HepG2 (cell line): Measurements from ENCODE around the gene TRIM67. TPM values are rescaled to one million over a fixed set of nuclear protein-coding genes. Genes with fewer than 3 reads are reported as not detected.
A peak's percentile ranks its signal among the peaks of the same experiment; 100 is the strongest.

Experiments
- ARNTL ChIP-seq: sonication (generic); formaldehyde crosslinking; IDR thresholded peaks from 2 replicates; pipeline ENCODE4 v1.4.0; 2020; ENCODE audit warnings: mild to moderate bottlenecking, missing genetic modification reagents
- BORCS8-MEF2B ChIP-seq: sonication (generic); formaldehyde crosslinking; IDR thresholded peaks from 2 replicates; pipeline ENCODE4 v1.8.0; 2022; ENCODE audit warnings: mild to moderate bottlenecking, missing genetic modification reagents
- CBX5 ChIP-seq: sonication (generic); formaldehyde crosslinking; IDR thresholded peaks from 2 replicates; pipeline ENCODE4 v1.4.0; 2020; ENCODE audit warnings: missing genetic modification reagents, borderline replicate concordance
- DPF2 ChIP-seq: sonication (generic); formaldehyde crosslinking; IDR thresholded peaks from 2 replicates; pipeline ENCODE4 v1.4.0; 2020; ENCODE audit warnings: mild to moderate bottlenecking, low read depth, missing genetic modification reagents, borderline replicate concordance
- KLF12 ChIP-seq: sonication (generic); formaldehyde crosslinking; IDR thresholded peaks from 2 replicates; pipeline ENCODE4 v1.4.0; 2020; ENCODE audit warnings: missing genetic modification reagents, borderline replicate concordance
- MYNN ChIP-seq: sonication (generic); formaldehyde crosslinking; IDR thresholded peaks from 2 replicates; pipeline ENCODE4 v1.4.0; 2020; ENCODE audit warnings: mild to moderate bottlenecking, low read depth, missing genetic modification reagents
- PHF5A ChIP-seq: IDR thresholded peaks from one replicate; pipeline ENCODE4 v1.6.1; 2018; ENCODE audit warnings: low read depth, missing genetic modification reagents; ENCODE audit not compliant: unreplicated experiment
- RNF2 ChIP-seq: fragments of 450-650 bp; conservative IDR thresholded peaks from 2 replicates; pipeline ENCODE4 v1.6.1; 2016; ENCODE audit warnings: low read depth
- SMAD1 ChIP-seq: sonication (generic); formaldehyde crosslinking; IDR thresholded peaks from 2 replicates; pipeline ENCODE4 v1.4.0; 2020; ENCODE audit warnings: missing genetic modification reagents, low read depth, mild to moderate bottlenecking, borderline replicate concordance
- SMC3 ChIP-seq: IDR thresholded peaks from 2 replicates; pipeline ENCODE4 v1.6.1; 2011; ENCODE audit warnings: low read length, improper control_type of control experiment
- SNAI1 ChIP-seq: sonication (generic); formaldehyde crosslinking; IDR thresholded peaks from 2 replicates; pipeline ENCODE4 v1.5.0; 2020; ENCODE audit warnings: mild to moderate bottlenecking, missing genetic modification reagents, borderline replicate concordance
- ZNF260 ChIP-seq: sonication (generic); formaldehyde crosslinking; IDR thresholded peaks from 2 replicates; pipeline ENCODE4 v1.4.0; 2020; ENCODE audit warnings: missing genetic modification reagents, low read depth, mild to moderate bottlenecking, borderline replicate concordance
- ZNF292 ChIP-seq: sonication (generic); formaldehyde crosslinking; IDR thresholded peaks from 2 replicates; pipeline ENCODE4 v1.8.1; 2022; ENCODE audit warnings: mild to moderate bottlenecking, low read depth, missing genetic modification reagents, borderline replicate concordance
- ZNF615 ChIP-seq: sonication (generic); formaldehyde crosslinking; IDR thresholded peaks from 2 replicates; pipeline ENCODE4 v1.5.0; 2020; ENCODE audit warnings: mild to moderate bottlenecking, missing genetic modification reagents, borderline replicate concordance
- polyA plus RNA-seq, 8 experiments: library from polyadenylated mRNA; depleted of rRNA in 3 of 8; stranded (reverse) in 7 of 8; unstranded in 1 of 8; fragments of >200 nt; fragmentation: Illumina TruSeq in 4 of 8; extraction: Trizol in 4 of 8; gene quantifications; 2 replicates each; pipeline versions ENCODE4 v1.2.1 to v1.2.3, GENCODE V29; 2011 to 2016; ENCODE audit warnings: low read depth in 4 of 8, missing spikeins in 1 of 8, mixed read lengths in 1 of 8; ENCODE audit not compliant: insufficient read depth in 1 of 8
- total RNA-seq, 5 experiments: library from RNA; depleted of rRNA; stranded (reverse); fragments of >200 nt; fragmentation: Illumina TruSeq; extraction: Trizol; gene quantifications; 2 replicates each; pipeline ENCODE4 v1.2.3, GENCODE V29; 2016; ENCODE audit warnings: low read depth in 1 of 5
- TF ChIP-seq, protein P1 (sequence below): sonication (generic); formaldehyde crosslinking; IDR thresholded peaks from 2 replicates; pipeline ENCODE4 v1.4.0; 2020; ENCODE audit warnings: missing genetic modification reagents
- TF ChIP-seq, protein P2 (sequence below): sonication (generic); formaldehyde crosslinking; IDR thresholded peaks from 2 replicates; pipeline ENCODE4 v1.8.0; 2022; ENCODE audit warnings: mild to moderate bottlenecking, missing genetic modification reagents; ENCODE audit not compliant: insufficient replicate concordance
- TF ChIP-seq, protein P3 (sequence below): sonication (generic); formaldehyde crosslinking; IDR thresholded peaks from 2 replicates; pipeline ENCODE4 v1.4.0; 2020; ENCODE audit warnings: missing genetic modification reagents
- TF ChIP-seq, protein P4 (sequence below), 2 experiments: sonication (generic) in 1 of 2; formaldehyde crosslinking in 1 of 2; IDR thresholded peaks; 2 replicates each; pipeline versions ENCODE4 v1.4.0 to v1.6.1; 2016 to 2020; ENCODE audit warnings: borderline replicate concordance in 1 of 2, low read depth in 1 of 2, mild to moderate bottlenecking in 1 of 2, missing genetic modification reagents in 1 of 2

The TRIM67 gene
- total and polyA plus RNA-seq, 2 of the 13 experiments (the other 11 are each of a cell fraction or from before 2014, with no cell fraction given), result not detected

DNA sequence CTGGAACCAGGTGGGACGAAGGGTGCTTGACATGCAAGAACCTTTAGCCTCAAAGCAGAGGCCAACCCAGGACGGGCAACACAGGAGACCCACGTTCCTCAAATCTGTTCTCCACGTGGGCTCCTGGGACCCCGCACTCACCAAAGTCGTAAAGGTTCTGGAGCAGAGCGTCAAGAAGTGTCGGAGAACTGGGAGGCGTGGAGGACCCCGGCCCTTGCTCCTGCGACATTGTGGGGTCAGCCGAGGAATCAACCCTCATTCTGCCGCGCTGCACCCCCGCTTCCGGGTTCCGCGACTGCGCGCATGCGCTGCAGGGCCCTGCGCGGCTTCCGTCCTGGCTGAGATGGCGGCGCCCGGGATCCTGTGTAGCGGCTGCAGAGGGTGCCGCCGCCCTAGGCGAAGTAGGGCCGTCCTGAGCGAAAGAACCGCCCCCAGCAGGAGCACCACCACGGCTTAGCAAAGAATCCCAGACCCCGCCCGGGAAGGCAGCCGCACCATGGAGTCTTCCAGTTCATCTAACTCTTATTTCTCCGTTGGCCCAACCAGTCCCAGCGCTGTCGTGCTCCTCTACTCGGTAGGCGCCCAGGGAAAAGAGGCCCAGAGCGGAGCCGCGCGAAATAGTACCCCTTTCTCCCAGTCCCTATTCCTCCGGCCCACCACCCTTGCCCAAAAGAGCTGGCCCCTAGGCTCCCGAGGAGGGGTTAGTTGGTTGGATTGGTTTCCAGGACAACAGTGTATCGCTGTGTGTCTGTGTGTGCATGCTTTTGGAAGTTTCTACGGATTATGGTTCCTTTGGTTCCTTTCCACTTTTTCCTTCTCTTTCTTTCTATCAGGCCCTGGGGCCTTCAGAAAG lies 79.3 kb downstream of the TRIM67 start, which contains the start of gene GNPAT (continued):
- peak; percentile 57; the same call in 1 of the 2 replicates for TF ChIP-seq SMAD1 (CRISPR knock-in tag)
- peak; percentile 61; the same call in 1 of the 2 replicates for TF ChIP-seq SNAI1 (CRISPR knock-in tag)
- TF ChIP-seq ARNTL, result no peak
- TF ChIP-seq KLF12 (CRISPR knock-in tag), result peak; percentile 23; the same call in 1 of the 2 replicates
- no peak for TF ChIP-seq DPF2 (CRISPR knock-in tag)
- TF ChIP-seq MYNN (CRISPR knock-in tag), result no peak
- TF ChIP-seq BORCS8-MEF2B, result peak; percentile 55
- TF ChIP-seq, protein P1, sequence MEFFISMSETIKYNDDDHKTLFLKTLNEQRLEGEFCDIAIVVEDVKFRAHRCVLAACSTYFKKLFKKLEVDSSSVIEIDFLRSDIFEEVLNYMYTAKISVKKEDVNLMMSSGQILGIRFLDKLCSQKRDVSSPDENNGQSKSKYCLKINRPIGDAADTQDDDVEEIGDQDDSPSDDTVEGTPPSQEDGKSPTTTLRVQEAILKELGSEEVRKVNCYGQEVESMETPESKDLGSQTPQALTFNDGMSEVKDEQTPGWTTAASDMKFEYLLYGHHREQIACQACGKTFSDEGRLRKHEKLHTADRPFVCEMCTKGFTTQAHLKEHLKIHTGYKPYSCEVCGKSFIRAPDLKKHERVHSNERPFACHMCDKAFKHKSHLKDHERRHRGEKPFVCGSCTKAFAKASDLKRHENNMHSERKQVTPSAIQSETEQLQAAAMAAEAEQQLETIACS, result no peak
- TF ChIP-seq, protein P2, sequence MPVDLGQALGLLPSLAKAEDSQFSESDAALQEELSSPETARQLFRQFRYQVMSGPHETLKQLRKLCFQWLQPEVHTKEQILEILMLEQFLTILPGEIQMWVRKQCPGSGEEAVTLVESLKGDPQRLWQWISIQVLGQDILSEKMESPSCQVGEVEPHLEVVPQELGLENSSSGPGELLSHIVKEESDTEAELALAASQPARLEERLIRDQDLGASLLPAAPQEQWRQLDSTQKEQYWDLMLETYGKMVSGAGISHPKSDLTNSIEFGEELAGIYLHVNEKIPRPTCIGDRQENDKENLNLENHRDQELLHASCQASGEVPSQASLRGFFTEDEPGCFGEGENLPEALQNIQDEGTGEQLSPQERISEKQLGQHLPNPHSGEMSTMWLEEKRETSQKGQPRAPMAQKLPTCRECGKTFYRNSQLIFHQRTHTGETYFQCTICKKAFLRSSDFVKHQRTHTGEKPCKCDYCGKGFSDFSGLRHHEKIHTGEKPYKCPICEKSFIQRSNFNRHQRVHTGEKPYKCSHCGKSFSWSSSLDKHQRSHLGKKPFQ (CRISPR knock-in tag), result peak; percentile 79
- peak; percentile 65; the same call in 1 of the 2 replicates for TF ChIP-seq CBX5 (CRISPR knock-in tag)
- 0 out of 2 replicates have a peak, but pooled peaks have one; percentile 81 for TF ChIP-seq ZNF615
- no peak for TF ChIP-seq SMC3
- TF ChIP-seq, protein P3, sequence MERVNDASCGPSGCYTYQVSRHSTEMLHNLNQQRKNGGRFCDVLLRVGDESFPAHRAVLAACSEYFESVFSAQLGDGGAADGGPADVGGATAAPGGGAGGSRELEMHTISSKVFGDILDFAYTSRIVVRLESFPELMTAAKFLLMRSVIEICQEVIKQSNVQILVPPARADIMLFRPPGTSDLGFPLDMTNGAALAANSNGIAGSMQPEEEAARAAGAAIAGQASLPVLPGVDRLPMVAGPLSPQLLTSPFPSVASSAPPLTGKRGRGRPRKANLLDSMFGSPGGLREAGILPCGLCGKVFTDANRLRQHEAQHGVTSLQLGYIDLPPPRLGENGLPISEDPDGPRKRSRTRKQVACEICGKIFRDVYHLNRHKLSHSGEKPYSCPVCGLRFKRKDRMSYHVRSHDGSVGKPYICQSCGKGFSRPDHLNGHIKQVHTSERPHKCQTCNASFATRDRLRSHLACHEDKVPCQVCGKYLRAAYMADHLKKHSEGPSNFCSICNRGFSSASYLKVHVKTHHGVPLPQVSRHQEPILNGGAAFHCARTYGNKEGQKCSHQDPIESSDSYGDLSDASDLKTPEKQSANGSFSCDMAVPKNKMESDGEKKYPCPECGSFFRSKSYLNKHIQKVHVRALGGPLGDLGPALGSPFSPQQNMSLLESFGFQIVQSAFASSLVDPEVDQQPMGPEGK (CRISPR knock-in tag), result peak; percentile 51; the same call in 1 of the 2 replicates
- 0 out of 2 replicates have a peak, but pooled peaks have one; percentile 71 for TF ChIP-seq RNF2
- 0 out of 2 replicates have a peak, but pooled peaks have one; percentile 36 for TF ChIP-seq ZNF292
- no peak for TF ChIP-seq ZNF260 (CRISPR knock-in tag)
- TF ChIP-seq, protein P4, sequence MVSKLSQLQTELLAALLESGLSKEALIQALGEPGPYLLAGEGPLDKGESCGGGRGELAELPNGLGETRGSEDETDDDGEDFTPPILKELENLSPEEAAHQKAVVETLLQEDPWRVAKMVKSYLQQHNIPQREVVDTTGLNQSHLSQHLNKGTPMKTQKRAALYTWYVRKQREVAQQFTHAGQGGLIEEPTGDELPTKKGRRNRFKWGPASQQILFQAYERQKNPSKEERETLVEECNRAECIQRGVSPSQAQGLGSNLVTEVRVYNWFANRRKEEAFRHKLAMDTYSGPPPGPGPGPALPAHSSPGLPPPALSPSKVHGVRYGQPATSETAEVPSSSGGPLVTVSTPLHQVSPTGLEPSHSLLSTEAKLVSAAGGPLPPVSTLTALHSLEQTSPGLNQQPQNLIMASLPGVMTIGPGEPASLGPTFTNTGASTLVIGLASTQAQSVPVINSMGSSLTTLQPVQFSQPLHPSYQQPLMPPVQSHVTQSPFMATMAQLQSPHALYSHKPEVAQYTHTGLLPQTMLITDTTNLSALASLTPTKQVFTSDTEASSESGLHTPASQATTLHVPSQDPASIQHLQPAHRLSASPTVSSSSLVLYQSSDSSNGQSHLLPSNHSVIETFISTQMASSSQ (IDR thresholded peaks at IDR 0.05; ENCODE audit: low read depth), result no peak
- TF ChIP-seq, protein P4 (CRISPR knock-in tag; IDR thresholded peaks at IDR 0.05; ENCODE audit: borderline replicate concordance), result peak; percentile 50; the same call in 1 of the 2 replicates
- TF ChIP-seq PHF5A, result no peak
